ENCODE data around the gene TEX52. TPM values are rescaled to one million over a fixed set of nuclear protein-coding genes. Genes with fewer than 3 reads are reported as not detected.

Gene TEX52
- total RNA-seq, 1 experiment from 2014 or later: not detected

GRCh38 chr12:2800046-2800570, 56.7 kb downstream of the TEX52 start:
- no peak for TF ChIP-seq CTCF (IDR thresholded peaks at IDR 0.05; ENCODE audit: unreplicated experiment)
- H3K27me3 Mint-ChIP-seq (ENCODE audit: unreplicated experiment): no peaks in the 10 kb centered on the region
- H3K27ac Mint-ChIP-seq (ENCODE audit: unreplicated experiment): peak overlapping the region; percentile 36
- intact Hi-C loops (cut with micrococcal nuclease; ENCODE audit: unreplicated experiment): no loop called here
- DNase-seq: no peak
- H3K4me1 Mint-ChIP-seq (ENCODE audit: low read depth, unreplicated experiment): peaks cover 22% of the 10 kb centered on the region
- no peak overlapping the region for H3K4me3 Mint-ChIP-seq (ENCODE audit: low read depth, unreplicated experiment)
- CTCF ChIA-PET: no interaction called here
- no TSS peak for BruUV-seq (replicated peaks)
- H3K9me3 Mint-ChIP-seq (ENCODE audit: low read depth, unreplicated experiment): no peaks in the 10 kb centered on the region
- peaks cover 79% of the 10 kb centered on the region for H3K36me3 Mint-ChIP-seq (ENCODE audit: insufficient read depth, unreplicated experiment)

Other genes with a start within 250 kb of the TEX52 start
- gene FKBP4, start 62.1 kb downstream of the TEX52 start, total RNA-seq (2022): 122 and 145 TPM in 2 replicates
- 26.7 and 31.9 TPM in 2 replicates for gene ITFG2, start 44.4 kb downstream of the TEX52 start, total RNA-seq (2022)
- not detected in 2 replicates for gene NRIP2, start 22.0 kb downstream of the TEX52 start, total RNA-seq (2022)
- gene FOXM1, start 20.1 kb upstream of the TEX52 start, total RNA-seq (2022): 85.8 and 103 TPM in 2 replicates
- 55.6 and 64.8 TPM in 2 replicates for gene RHNO1, start 20.2 kb upstream of the TEX52 start, total RNA-seq (2022)
- gene TULP3, start 33.9 kb upstream of the TEX52 start, total RNA-seq (2022): 19.7 and 21.6 TPM in 2 replicates
- 33.0 and 34.2 TPM in 2 replicates for gene TEAD4, start 102.4 kb upstream of the TEX52 start, total RNA-seq (2022)
- 6.0 and 8.5 TPM in 2 replicates for gene TSPAN9, start 220.3 kb upstream of the TEX52 start, total RNA-seq (2022)